ENCODE measurements around the gene FARS2.

The FARS2 gene

DNA sequence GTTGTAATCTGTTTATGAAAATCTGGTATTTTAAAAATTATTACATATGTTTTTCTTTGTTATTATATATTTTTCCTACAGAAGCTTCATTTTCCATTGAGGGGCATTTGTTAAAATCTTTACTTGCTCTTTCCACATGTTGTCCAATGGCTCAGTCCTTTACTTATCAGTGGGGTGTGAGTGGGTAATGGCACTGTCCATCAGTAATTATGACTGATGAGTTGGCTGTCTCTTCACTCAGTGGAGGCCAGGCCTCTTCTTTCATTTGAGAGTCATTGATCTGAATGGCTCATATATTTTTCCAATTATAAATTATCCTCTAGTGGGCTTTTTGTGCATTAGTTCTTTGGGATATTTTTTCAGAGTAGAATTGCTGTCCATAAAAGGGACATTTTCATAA is 45.7 kb downstream of the FARS2 start:
- Histone ChIP-seq H3K27ac (ENCODE audit: low read depth, low read length) (no peak overlapping the region), H3K4ac (ENCODE audit: low read depth, low read length) (no peak overlapping the region), H4K8ac (ENCODE audit: low read depth, low read length) (no peak overlapping the region), H3K79me2 (ENCODE audit: control insufficient read depth, insufficient read depth, low read length) (no peaks in the 10 kb centered on the region), H4K5ac (ENCODE audit: low read length) (no peak overlapping the region), H3K23ac (ENCODE audit: low read length) (no peak overlapping the region), H2AK5ac (ENCODE audit: low read length) (no peak overlapping the region), H3K27me3 (ENCODE audit: insufficient read depth, low read length, poor library complexity) (no peaks in the 10 kb centered on the region), H3K36me3 (ENCODE audit: control insufficient read depth, insufficient read depth, low read length) (no peaks in the 10 kb centered on the region), H3K56ac (ENCODE audit: low read length) (no peak overlapping the region), H3K4me1 (ENCODE audit: control insufficient read depth, low read depth, low read length) (no peaks in the 10 kb centered on the region), H3K79me1 (ENCODE audit: low read length) (peaks cover 4% of the 10 kb centered on the region), H3K9ac (ENCODE audit: low read length) (no peak overlapping the region), H2BK15ac (replicated peaks; ENCODE audit: low read depth) (no peak overlapping the region), H2BK120ac (ENCODE audit: low read depth, low read length) (no peak overlapping the region), H3K4me2 (ENCODE audit: low read length) (no peak overlapping the region), H3K4me3 (ENCODE audit: low read length) (no peak overlapping the region), H2BK5ac (ENCODE audit: low read length) (no peak overlapping the region), H3K18ac (ENCODE audit: low read length) (no peak overlapping the region)
- no peak for DNase-seq

- Histone ChIP-seq H3K79me1 (ENCODE audit: low read length) (peaks cover 5% of the 10 kb centered on the region), H3K56ac (ENCODE audit: low read length) (no peak overlapping the region), H3K23ac (ENCODE audit: low read length) (no peak overlapping the region), H2BK5ac (ENCODE audit: low read length) (no peak overlapping the region), H3K4me1 (ENCODE audit: control insufficient read depth, low read depth, low read length) (peaks cover 2% of the 10 kb centered on the region), H3K36me3 (ENCODE audit: control insufficient read depth, insufficient read depth, low read length) (no peaks in the 10 kb centered on the region), H2BK15ac (replicated peaks; ENCODE audit: low read depth) (no peak overlapping the region), H3K79me2 (ENCODE audit: control insufficient read depth, insufficient read depth, low read length) (no peaks in the 10 kb centered on the region), H3K4me3 (ENCODE audit: low read length) (no peak overlapping the region), H3K9ac (ENCODE audit: low read length) (no peak overlapping the region), H3K18ac (ENCODE audit: low read length) (no peak overlapping the region), H3K27ac (ENCODE audit: low read depth, low read length) (no peak overlapping the region), H3K4ac (ENCODE audit: low read depth, low read length) (no peak overlapping the region), H2BK120ac (ENCODE audit: low read depth, low read length) (no peak overlapping the region), H3K27me3 (ENCODE audit: insufficient read depth, low read length, poor library complexity) (no peaks in the 10 kb centered on the region), H3K4me2 (ENCODE audit: low read length) (no peak overlapping the region), H2AK5ac (ENCODE audit: low read length) (no peak overlapping the region), H4K5ac (ENCODE audit: low read length) (no peak overlapping the region), H4K8ac (ENCODE audit: low read depth, low read length) (no peak overlapping the region)
- 100% methylated on average over 1 of the region's 4 CpGs for WGBS (ENCODE audit: extremely low coverage, insufficient coverage, low lambda C conversion rate)
- peak; percentile 51 for DNase-seq
Observed at GRCh38 chr6:5308066-5308465, 46.8 kb downstream of the FARS2 start.

- no CpG with 5 or more reads among the region's 4 CpGs for WGBS (ENCODE audit: extremely low coverage, insufficient coverage, low lambda C conversion rate)
- Histone ChIP-seq H3K36me3 (ENCODE audit: control insufficient read depth, insufficient read depth, low read length) (no peaks in the 10 kb centered on the region), H3K56ac (ENCODE audit: low read length) (no peak overlapping the region), H3K4me1 (ENCODE audit: control insufficient read depth, low read depth, low read length) (peaks cover 2% of the 10 kb centered on the region), H3K27ac (ENCODE audit: low read depth, low read length) (no peak overlapping the region), H3K4me2 (ENCODE audit: low read length) (no peak overlapping the region), H3K4me3 (ENCODE audit: low read length) (no peak overlapping the region), H4K5ac (ENCODE audit: low read length) (no peak overlapping the region), H3K9ac (ENCODE audit: low read length) (no peak overlapping the region), H3K79me1 (ENCODE audit: low read length) (peaks cover 4% of the 10 kb centered on the region), H2BK120ac (ENCODE audit: low read depth, low read length) (no peak overlapping the region), H3K18ac (ENCODE audit: low read length) (no peak overlapping the region), H3K23ac (ENCODE audit: low read length) (no peak overlapping the region), H2BK5ac (ENCODE audit: low read length) (no peak overlapping the region), H3K4ac (ENCODE audit: low read depth, low read length) (no peak overlapping the region), H3K79me2 (ENCODE audit: control insufficient read depth, insufficient read depth, low read length) (no peaks in the 10 kb centered on the region), H4K8ac (ENCODE audit: low read depth, low read length) (no peak overlapping the region), H2BK15ac (replicated peaks; ENCODE audit: low read depth) (no peak overlapping the region), H2AK5ac (ENCODE audit: low read length) (no peak overlapping the region), H3K27me3 (ENCODE audit: insufficient read depth, low read length, poor library complexity) (no peaks in the 10 kb centered on the region)
- no peak for DNase-seq
Observed at GRCh38 chr6:5314191-5314865, 53.0 kb downstream of the FARS2 start.

GRCh38 chr6:5315881-5316280 is 54.6 kb downstream of the FARS2 start:
- Histone ChIP-seq H3K56ac (ENCODE audit: low read length) (no peak overlapping the region), H3K36me3 (ENCODE audit: control insufficient read depth, insufficient read depth, low read length) (no peaks in the 10 kb centered on the region), H3K23ac (ENCODE audit: low read length) (no peak overlapping the region), H3K79me1 (ENCODE audit: low read length) (peaks cover 4% of the 10 kb centered on the region), H4K8ac (ENCODE audit: low read depth, low read length) (no peak overlapping the region), H3K27ac (ENCODE audit: low read depth, low read length) (no peak overlapping the region), H3K79me2 (ENCODE audit: control insufficient read depth, insufficient read depth, low read length) (no peaks in the 10 kb centered on the region), H2BK15ac (replicated peaks; ENCODE audit: low read depth) (no peak overlapping the region), H3K4me1 (ENCODE audit: control insufficient read depth, low read depth, low read length) (peaks cover 2% of the 10 kb centered on the region), H3K4me2 (ENCODE audit: low read length) (no peak overlapping the region), H2BK120ac (ENCODE audit: low read depth, low read length) (no peak overlapping the region), H2AK5ac (ENCODE audit: low read length) (no peak overlapping the region), H3K9ac (ENCODE audit: low read length) (no peak overlapping the region), H3K27me3 (ENCODE audit: insufficient read depth, low read length, poor library complexity) (no peaks in the 10 kb centered on the region), H3K4ac (ENCODE audit: low read depth, low read length) (no peak overlapping the region), H3K18ac (ENCODE audit: low read length) (no peak overlapping the region), H4K5ac (ENCODE audit: low read length) (no peak overlapping the region), H2BK5ac (ENCODE audit: low read length) (no peak overlapping the region), H3K4me3 (ENCODE audit: low read length) (no peak overlapping the region)
- DNase-seq = no peak
- no CpG with 5 or more reads among the region's 5 CpGs for WGBS (ENCODE audit: extremely low coverage, insufficient coverage, low lambda C conversion rate)

- H3K9ac ChIP-seq (ENCODE audit: low read length) = no peak overlapping the region
- no peak overlapping the region for H3K27ac ChIP-seq (ENCODE audit: low read depth, low read length)
- no peak overlapping the region for H2BK15ac ChIP-seq (replicated peaks; ENCODE audit: low read depth)
- H3K36me3 ChIP-seq (ENCODE audit: control insufficient read depth, insufficient read depth, low read length) = no peaks in the 10 kb centered on the region
- no peak overlapping the region for H3K4me2 ChIP-seq (ENCODE audit: low read length)
- no peak overlapping the region for H3K23ac ChIP-seq (ENCODE audit: low read length)
- no peak overlapping the region for H3K4ac ChIP-seq (ENCODE audit: low read depth, low read length)
- no peak overlapping the region for H3K18ac ChIP-seq (ENCODE audit: low read length)
- no peak overlapping the region for H2BK5ac ChIP-seq (ENCODE audit: low read length)
- WGBS (ENCODE audit: extremely low coverage, insufficient coverage, low lambda C conversion rate) = no CpG with 5 or more reads among the region's 4 CpGs
- no peak overlapping the region for H3K56ac ChIP-seq (ENCODE audit: low read length)
- peaks cover 2% of the 10 kb centered on the region for H3K4me1 ChIP-seq (ENCODE audit: control insufficient read depth, low read depth, low read length)
- DNase-seq = no peak
- no peak overlapping the region for H4K5ac ChIP-seq (ENCODE audit: low read length)
- no peak overlapping the region for H3K4me3 ChIP-seq (ENCODE audit: low read length)
- H4K8ac ChIP-seq (ENCODE audit: low read depth, low read length) = no peak overlapping the region
- H2BK120ac ChIP-seq (ENCODE audit: low read depth, low read length) = no peak overlapping the region
- H3K79me1 ChIP-seq (ENCODE audit: low read length) = peaks cover 4% of the 10 kb centered on the region
- no peaks in the 10 kb centered on the region for H3K79me2 ChIP-seq (ENCODE audit: control insufficient read depth, insufficient read depth, low read length)
- H2AK5ac ChIP-seq (ENCODE audit: low read length) = no peak overlapping the region
- no peaks in the 10 kb centered on the region for H3K27me3 ChIP-seq (ENCODE audit: insufficient read depth, low read length, poor library complexity)
Observed at GRCh38 chr6:5316951-5317350, 55.6 kb downstream of the FARS2 start.

GRCh38 chr6:5318617-5319272 is 57.4 kb downstream of the FARS2 start:
- no CpG with 5 or more reads among the region's 7 CpGs for WGBS (ENCODE audit: extremely low coverage, insufficient coverage, low lambda C conversion rate)

More at GRCh38 chr6:5318617-5319272, 57.4 kb downstream of the FARS2 start:
- Histone ChIP-seq H2BK5ac (ENCODE audit: low read length) (no peak overlapping the region), H2BK15ac (replicated peaks; ENCODE audit: low read depth) (no peak overlapping the region), H4K8ac (ENCODE audit: low read depth, low read length) (no peak overlapping the region), H3K4me1 (ENCODE audit: control insufficient read depth, low read depth, low read length) (no peaks in the 10 kb centered on the region), H2AK5ac (ENCODE audit: low read length) (no peak overlapping the region), H3K4ac (ENCODE audit: low read depth, low read length) (no peak overlapping the region), H3K4me2 (ENCODE audit: low read length) (no peak overlapping the region), H4K5ac (ENCODE audit: low read length) (no peak overlapping the region), H3K27me3 (ENCODE audit: insufficient read depth, low read length, poor library complexity) (no peaks in the 10 kb centered on the region), H3K4me3 (ENCODE audit: low read length) (no peak overlapping the region), H3K79me1 (ENCODE audit: low read length) (peaks cover 2% of the 10 kb centered on the region), H3K56ac (ENCODE audit: low read length) (no peak overlapping the region), H3K79me2 (ENCODE audit: control insufficient read depth, insufficient read depth, low read length) (no peaks in the 10 kb centered on the region), H3K23ac (ENCODE audit: low read length) (no peak overlapping the region), H3K18ac (ENCODE audit: low read length) (no peak overlapping the region), H2BK120ac (ENCODE audit: low read depth, low read length) (no peak overlapping the region), H3K36me3 (ENCODE audit: control insufficient read depth, insufficient read depth, low read length) (no peaks in the 10 kb centered on the region), H3K27ac (ENCODE audit: low read depth, low read length) (no peak overlapping the region), H3K9ac (ENCODE audit: low read length) (no peak overlapping the region)
- no peak for DNase-seq

Measured in mesendoderm (in vitro differentiated cells).